Colonic mucosa (tissue), 4 donors: ENCODE results near the gene TAF15. TPM values are rescaled to one million over a fixed set of nuclear protein-coding genes. Genes with fewer than 3 reads are reported as not detected.

Source experiments
- DNase-seq: peaks from one replicate; pipeline ENCODE4 v3.0.0-alpha.2; 2020
- H3K27ac ChIP-seq: fragments of 200-600 bp; one replicate; pipeline ENCODE4 v1.8.0; 2021
- H3K27me3 ChIP-seq: fragments of 200-600 bp; one replicate; pipeline ENCODE4 v1.8.0; 2021
- H3K36me3 ChIP-seq: fragments of 200-600 bp; one replicate; pipeline ENCODE4 v1.8.0; 2021
- H3K4me1 ChIP-seq: fragments of 200-600 bp; one replicate; pipeline ENCODE4 v1.8.0; 2021; ENCODE audit warnings: mild to moderate bottlenecking
- H3K4me3 ChIP-seq: fragments of 200-600 bp; one replicate; pipeline ENCODE4 v1.8.0; 2021
- H3K9ac ChIP-seq, 2 donors: one replicate each; pipeline ENCODE4 v1.7.0; 2013; ENCODE audit warnings: control low read depth in 2 of 2, low read depth in 2 of 2, low read length in 2 of 2
- H3K9me3 ChIP-seq: fragments of 200-600 bp; one replicate; pipeline ENCODE4 v1.8.0; 2021
- CTCF ChIP-seq: fragments of 200-600 bp; IDR thresholded peaks from one replicate; pipeline ENCODE4 v1.8.0; 2022; ENCODE audit warnings: antibody characterized with exemption, mild to moderate bottlenecking
- intact Hi-C: fragments of 100-400 bp; cut with DNase I; formaldehyde crosslinking; loops from one replicate; pipeline ENCODE4 v1.14.1; 2022
- total RNA-seq, 2 donors: library from RNA; stranded (reverse); fragmentation: NEBNext Ultra II Directional in 1 of 2; extraction: Animal tissue kit (Norgen Biotek cat#: 25700) in 1 of 2; gene quantifications; one replicate each; pipeline ENCODE4 v1.2.1, GENCODE V29; 2021
- donor health status: healthy.
- donor health status: DM: no; HTN: no; CAD: no.
- donor health status: DM: no; HTN: no; CAD: no.

The TAF15 gene
- total RNA-seq, 2 donors from 2014 or later: 132 to 218 TPM

- H3K27ac ChIP-seq: no peak overlapping the region
- H3K9ac ChIP-seq: no peak overlapping the region
- DNase-seq: no peak
- no peak overlapping the region for H3K4me3 ChIP-seq
- no peaks in the 10 kb centered on the region for H3K9me3 ChIP-seq
- H3K36me3 ChIP-seq: peaks cover 22% of the 10 kb centered on the region
- no peaks in the 10 kb centered on the region for H3K4me1 ChIP-seq
- no peaks in the 10 kb centered on the region for H3K27me3 ChIP-seq
- no peak for TF ChIP-seq CTCF
- intact Hi-C loops: no loop called here
These were observed 36.9 kb downstream of the TAF15 start for GRCh38 chr17:35846055-35846809.

- H3K36me3 ChIP-seq: peaks cover 14% of the 10 kb centered on the region
These were observed 37.7 kb downstream of the TAF15 start for GRCh38 chr17:35847006-35847405.

GRCh38 chr17:35847633-35848373 lies 38.5 kb downstream of the TAF15 start:
- Histone ChIP-seq H3K4me1 (no peaks in the 10 kb centered on the region), H3K36me3 (peaks cover 9% of the 10 kb centered on the region), H3K9ac (no peak overlapping the region), H3K27me3 (no peaks in the 10 kb centered on the region), H3K4me3 (no peak overlapping the region), H3K27ac (no peak overlapping the region), H3K9me3 (no peaks in the 10 kb centered on the region)
- intact Hi-C loops: no loop called here
- no peak for DNase-seq
- TF ChIP-seq CTCF: no peak

More at GRCh38 chr17:35847006-35847405, 37.7 kb downstream of the TAF15 start:
- Histone ChIP-seq H3K27ac (no peak overlapping the region), H3K4me1 (no peaks in the 10 kb centered on the region), H3K4me3 (no peak overlapping the region), H3K9ac (no peak overlapping the region), H3K9me3 (no peaks in the 10 kb centered on the region), H3K27me3 (no peaks in the 10 kb centered on the region)
- no peak for DNase-seq
- intact Hi-C loops: no loop called here
- TF ChIP-seq CTCF: no peak

GRCh38 chr17:35849469-35850348 lies 40.4 kb downstream of the TAF15 start:
- no peak overlapping the region for H3K4me3 ChIP-seq
- no peaks in the 10 kb centered on the region for H3K36me3 ChIP-seq
- intact Hi-C loops: no loop called here

More at GRCh38 chr17:35849469-35850348, 40.4 kb downstream of the TAF15 start:
- peak; percentile 59 for TF ChIP-seq CTCF
- no peaks in the 10 kb centered on the region for H3K4me1 ChIP-seq
- H3K27ac ChIP-seq: no peak overlapping the region
- H3K9me3 ChIP-seq: no peaks in the 10 kb centered on the region
- DNase-seq: peak; percentile 61
- no peak overlapping the region for H3K9ac ChIP-seq
- H3K27me3 ChIP-seq: no peaks in the 10 kb centered on the region
